ENCODE data around the gene NRXN2. TPM values are rescaled to one million over a fixed set of nuclear protein-coding genes. Genes with fewer than 3 reads are reported as not detected.

The NRXN2 gene
- total and polyA plus RNA-seq, 10 of the 15 experiments (the other 5 are each of a cell fraction or from before 2014, with no cell fraction given): 0.03 to 1.4 (median 0.23) TPM

- no peak for TF ChIP-seq ASH2L (IDR thresholded peaks at IDR 0.05; ENCODE audit: borderline replicate concordance, low read depth)
- TF ChIP-seq NBN (IDR thresholded peaks at IDR 0.05): peak; percentile 65; the same call in 1 of the 2 replicates
- TF ChIP-seq MXI1 (IDR thresholded peaks at IDR 0.05; ENCODE audit: low read depth, low read length): no peak
- no peak for TF ChIP-seq ZBTB11 (CRISPR knock-in tag; IDR thresholded peaks at IDR 0.05)
- TF ChIP-seq ELK1 (IDR thresholded peaks at IDR 0.05; ENCODE audit: low read depth, low read length): no peak
- no peak for TF ChIP-seq IRF4 (IDR thresholded peaks at IDR 0.05; ENCODE audit: low read depth, low read length)
- TF ChIP-seq SREBF1 (IDR thresholded peaks at IDR 0.05; ENCODE audit: low read length): no peak
- TF ChIP-seq MLLT1 (IDR thresholded peaks at IDR 0.05): 0 out of 2 replicates have a peak, but pooled peaks have one; percentile 30
- no peak for TF ChIP-seq CHD4 (IDR thresholded peaks at IDR 0.05)
- TF ChIP-seq TCF7 (IDR thresholded peaks at IDR 0.05; ENCODE audit: borderline replicate concordance): peak; percentile 76
- no peak for TF ChIP-seq ZSCAN29 (IDR thresholded peaks at IDR 0.05)
- TF ChIP-seq HDAC6 (IDR thresholded peaks at IDR 0.05; ENCODE audit: unreplicated experiment): no peak
- no peak for TF ChIP-seq HDGF (IDR thresholded peaks at IDR 0.05)
- TF ChIP-seq MAX (IDR thresholded peaks at IDR 0.05; ENCODE audit: low read depth, low read length): no peak
- no peak for TF ChIP-seq RCOR1 (conservative IDR thresholded peaks at IDR 0.05; ENCODE audit: low read depth, low read length)
- TF ChIP-seq KDM1A (IDR thresholded peaks at IDR 0.05; ENCODE audit: borderline replicate concordance): no peak
- TF ChIP-seq NR2C1 (IDR thresholded peaks at IDR 0.05): no peak
- peak; percentile 34; the same call in 1 of the 2 replicates for TF ChIP-seq ATF2 (IDR thresholded peaks at IDR 0.05; ENCODE audit: low read length)
- no peak for TF ChIP-seq NR2F1 (conservative IDR thresholded peaks at IDR 0.05)
- TF ChIP-seq ATF3 (IDR thresholded peaks at IDR 0.05; ENCODE audit: borderline replicate concordance, extremely low read depth, low read depth, low read length): no peak
- TF ChIP-seq KLF5 (IDR thresholded peaks at IDR 0.05; ENCODE audit: partially characterized antibody): no peak
Measured at GRCh38 chr11:64772303-64773018, 49.5 kb upstream of the NRXN2 start (continued).
